A549 treated with Mapracorat at 1 μM for 4 hours (cell line): ENCODE data around the gene ERG. TPM values are rescaled to one million over a fixed set of nuclear protein-coding genes. Genes with fewer than 3 reads are reported as not detected.

Source experiments
- total RNA-seq: library from RNA; stranded (reverse); fragments of 200-300 nt; extraction: Qiagen RNA extraction; gene quantifications from 5 replicates; pipeline ENCODE4 v1.2.3, GENCODE V29; 2022

Gene ERG
- total RNA-seq: 0.06 TPM in 1 of 5 replicates, not detected in the others

GRCh38 chr21:38498057-38498833 lies at the start of gene ERG:
Gene ERG, minus strand, starts transcription at chr21:38498477. Its CDS starts 97 bp downstream, at chr21:38498380.

Other genes starting within 250 kb of the ERG start
- 0.27 to 0.55 TPM (median 0.32 TPM) in 3 of 5 replicates, not detected in the others for gene KCNJ15, start 241.5 kb downstream of the ERG start, total RNA-seq